Activated T-helper 9 cell treated with anti-CD3 and anti-CD28 coated beads, Interleukin-2, amount 50 U/mL, for 16 hours (primary cell): ENCODE measurements around the gene STRBP.
"Not testable (repeated sequence)": the region's sequence is repeated elsewhere in the genome, so short reads cannot be mapped to it uniquely, and the experiment has no call there.

Experiments used
- DNase-seq: peaks from one replicate; pipeline ENCODE4 v3.0.0-alpha.2; 2020; ENCODE audit warnings: low read depth

The STRBP gene

DNA sequence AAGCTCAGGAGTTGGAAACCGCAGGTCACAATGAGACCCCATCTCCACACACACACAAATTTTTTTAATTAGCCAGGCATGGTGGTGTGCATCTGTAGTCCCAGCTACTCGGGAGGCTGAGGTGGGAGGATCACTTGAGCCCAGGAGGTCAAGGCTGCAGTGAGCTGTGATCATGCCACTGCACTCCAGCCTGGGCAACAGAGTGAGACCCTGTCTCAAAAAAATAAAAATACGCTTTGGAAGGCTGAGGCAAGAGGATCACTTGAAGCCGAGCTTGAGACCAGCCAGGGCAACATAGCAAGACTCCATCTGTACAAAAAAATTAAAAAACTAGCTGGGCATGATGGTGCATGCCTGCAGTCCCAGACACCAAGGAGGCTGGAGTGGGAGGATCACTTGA is 19.2 kb downstream of the STRBP start:
- DNase-seq, result not testable (repeated sequence)

DNA sequence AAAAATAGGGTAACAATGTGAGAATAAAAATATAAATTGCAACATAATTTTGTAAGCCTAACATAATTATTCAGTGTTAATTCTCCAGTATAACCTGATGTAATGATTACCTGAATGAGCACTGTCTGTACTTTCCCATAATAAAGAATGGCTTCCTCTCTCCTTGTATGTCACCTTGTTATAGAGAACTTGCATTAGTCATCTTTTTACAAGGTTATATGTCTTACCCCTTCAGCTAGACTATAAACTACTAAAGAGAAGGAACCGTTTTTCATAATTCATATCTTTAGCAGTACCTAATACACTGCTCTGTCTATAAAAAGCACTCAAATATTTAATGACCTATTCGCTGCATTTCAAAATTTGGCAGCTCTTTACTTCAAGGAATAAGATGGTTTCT is 19.8 kb downstream of the STRBP start:
- DNase-seq, result no peak

- no peak for DNase-seq
Observed at GRCh38 chr9:123246534-123246933, 21.9 kb downstream of the STRBP start.

DNA sequence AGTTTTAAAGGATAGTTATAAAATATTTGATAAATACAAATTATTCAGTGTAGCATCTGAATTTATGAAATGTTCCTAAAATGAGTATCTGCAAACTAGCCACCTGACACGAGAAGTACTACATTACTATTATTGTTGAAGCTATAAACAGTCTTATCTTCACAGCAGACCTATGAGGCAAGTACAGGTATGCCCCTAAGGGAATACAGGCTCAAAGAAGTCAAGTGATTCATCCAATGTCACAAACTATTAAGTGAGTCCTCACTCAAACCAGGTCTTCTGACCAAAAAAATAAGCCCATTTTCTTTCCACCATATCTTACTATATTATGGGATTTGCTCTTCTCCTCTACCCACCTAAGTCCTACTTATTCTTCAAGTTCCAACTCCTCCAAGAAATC is 28.7 kb downstream of the STRBP start:
- DNase-seq, result no peak

DNA sequence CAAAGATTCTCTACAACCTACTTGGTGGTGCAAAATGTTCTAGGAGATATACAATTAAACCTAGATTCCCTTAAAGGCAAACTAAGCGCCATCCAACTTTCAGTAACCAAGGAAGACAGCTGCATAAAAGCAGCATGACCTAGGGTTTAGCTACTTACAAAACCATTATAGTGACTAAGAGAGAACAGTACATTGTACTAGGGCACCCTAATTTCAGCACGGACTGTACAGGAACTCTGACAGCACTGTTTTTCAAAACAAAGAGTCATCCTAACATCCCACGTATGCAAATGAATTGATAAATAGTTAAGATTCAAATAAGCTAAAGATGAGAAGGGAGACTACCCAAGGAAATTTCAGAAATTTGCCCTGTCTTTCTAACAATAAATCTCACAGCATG is 30.0 kb downstream of the STRBP start:
- no peak for DNase-seq

- DNase-seq, result no peak
Observed at GRCh38 chr9:123237220-123237619, 31.2 kb downstream of the STRBP start.

- no peak for DNase-seq
Observed at GRCh38 chr9:123235448-123235847, 32.9 kb downstream of the STRBP start.

- no peak for DNase-seq
Observed at GRCh38 chr9:123234853-123235252, 33.5 kb downstream of the STRBP start.

- no peak for DNase-seq
Observed at GRCh38 chr9:123232332-123232731, 36.1 kb downstream of the STRBP start.

DNA sequence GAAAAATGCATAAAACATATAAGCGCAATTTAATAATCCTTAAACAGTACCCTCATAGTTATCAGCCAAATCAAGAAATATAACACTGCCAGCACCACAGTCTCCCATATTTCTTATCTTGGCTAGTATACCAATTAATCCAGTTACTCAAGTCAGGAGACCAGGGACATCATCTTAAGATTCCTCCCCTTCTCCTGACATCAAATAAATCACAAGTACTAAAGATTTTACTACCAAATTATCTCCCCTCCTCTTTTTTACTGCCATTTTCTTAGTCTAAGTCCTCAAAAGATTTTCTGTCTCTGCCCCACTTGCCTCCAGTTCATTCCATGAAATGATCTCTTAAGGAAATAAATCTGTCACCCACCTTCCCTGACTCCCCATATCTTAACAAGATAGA is 37.0 kb downstream of the STRBP start:
- DNase-seq, result no peak

DNA sequence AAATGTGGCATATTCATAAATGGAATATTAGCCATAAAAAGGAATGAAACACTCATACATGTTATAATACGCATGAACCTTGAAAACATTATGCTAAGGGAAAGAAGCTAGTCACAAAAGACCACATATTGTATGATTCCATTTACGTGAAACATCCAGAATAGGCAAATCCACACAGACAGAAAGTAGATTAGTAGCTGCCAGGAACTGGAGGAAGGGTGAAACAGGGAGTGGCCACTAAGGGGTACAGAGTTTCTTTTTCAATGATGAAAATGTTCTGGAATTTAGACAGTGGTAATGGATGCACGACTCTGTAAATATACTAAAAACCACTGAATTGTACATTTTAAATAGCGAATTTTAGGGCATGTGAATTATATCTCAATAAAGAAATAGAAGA is 39.4 kb downstream of the STRBP start:
- no peak for DNase-seq

GRCh38 chr9:123225995-123226394 is 42.4 kb downstream of the STRBP start:
- DNase-seq, result no peak

DNA sequence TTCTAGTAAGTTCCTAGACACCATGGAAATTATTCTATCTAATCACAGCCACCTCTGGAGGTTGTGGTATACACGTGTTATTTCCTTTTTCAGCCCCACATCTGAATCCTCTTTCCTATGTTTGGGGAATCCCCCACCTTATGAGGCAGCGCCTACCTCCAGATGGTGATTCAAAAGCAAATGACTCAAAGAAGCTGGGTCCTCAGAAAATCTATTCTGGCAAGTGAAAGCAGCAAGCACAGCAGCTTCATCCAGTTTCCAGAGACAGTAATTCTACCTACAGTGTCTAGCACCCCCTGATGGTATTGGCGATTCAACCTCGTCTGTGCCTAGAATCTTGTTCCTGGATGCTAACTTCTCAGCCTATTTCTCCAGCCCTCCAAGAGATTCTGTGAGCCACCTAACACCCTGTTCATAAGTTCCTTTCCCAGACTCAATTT is 43.0 kb downstream of the STRBP start:
- peak; percentile 36 for DNase-seq

GRCh38 chr9:123220127-123220526 is 48.3 kb downstream of the STRBP start:
- no peak for DNase-seq

DNA sequence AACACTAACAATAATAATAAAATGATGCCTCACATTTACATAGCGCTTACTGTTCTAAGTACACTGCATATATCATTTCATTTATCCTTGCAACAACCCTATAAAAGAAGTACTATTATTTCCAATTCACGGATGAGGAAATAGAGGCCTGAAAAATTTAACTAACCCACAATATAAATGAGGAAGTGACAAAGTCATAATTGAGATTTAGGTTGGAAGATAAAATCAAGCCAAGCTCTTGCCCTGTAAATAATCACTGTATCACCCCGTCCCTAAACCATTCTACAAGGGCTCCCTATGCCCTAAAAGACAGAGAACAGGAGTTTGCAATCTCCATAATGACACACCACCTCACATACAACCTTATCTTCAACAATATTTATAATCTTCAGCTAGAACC is 49.6 kb downstream of the STRBP start:
- DNase-seq, result no peak

DNA sequence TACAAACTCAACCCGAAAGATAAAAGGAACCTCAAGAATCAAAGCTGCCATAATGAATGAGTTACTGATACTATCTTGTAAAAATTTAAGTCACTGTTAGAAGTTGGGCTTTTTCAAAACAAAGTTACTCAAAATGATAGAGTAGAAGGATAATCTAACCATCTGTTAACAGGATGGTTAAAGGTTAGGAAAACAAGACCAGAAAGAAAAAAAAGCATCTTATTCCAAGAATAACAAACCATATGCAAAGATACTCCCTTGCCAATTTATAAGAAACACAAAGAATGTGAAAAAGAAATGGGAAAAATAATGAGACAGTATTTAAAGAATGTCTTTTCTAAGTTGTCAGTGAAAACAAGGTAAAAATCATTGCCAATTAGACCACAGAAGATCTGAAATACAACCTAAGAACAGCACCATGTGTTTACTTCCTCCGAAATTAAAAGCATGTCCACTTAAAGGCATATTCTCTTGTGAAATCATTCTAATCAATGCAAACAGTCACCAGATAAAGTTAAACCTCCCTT is 51.2 kb downstream of the STRBP start:
- no peak for DNase-seq

DNA sequence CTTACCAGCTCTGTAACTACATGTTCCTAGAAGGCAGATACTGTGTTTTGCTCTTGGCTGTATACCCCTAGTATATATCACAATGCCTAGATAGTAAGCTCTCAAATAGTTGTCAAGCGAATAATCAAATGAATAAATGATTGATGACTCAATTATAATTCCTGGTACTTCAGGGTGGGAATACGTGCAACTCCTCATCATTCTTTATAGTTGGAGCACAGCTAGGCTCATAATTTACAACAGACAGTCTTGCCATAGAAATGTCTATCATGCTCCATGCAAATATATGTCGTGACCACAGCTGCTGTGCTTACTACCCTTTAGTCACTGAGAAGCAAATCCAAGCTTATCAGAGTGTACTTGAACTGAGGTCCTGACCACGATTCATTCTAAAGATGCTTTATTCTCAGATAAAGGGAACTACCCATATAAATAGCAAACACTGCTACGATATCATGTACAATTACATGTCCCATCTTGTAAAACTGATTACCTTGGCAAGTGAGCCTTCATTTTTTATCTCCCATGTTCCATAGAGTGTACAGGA is 52.1 kb downstream of the STRBP start:
- DNase-seq, result no peak

- no peak for DNase-seq
Observed at GRCh38 chr9:123211081-123211480, 57.3 kb downstream of the STRBP start.

- no peak for DNase-seq
Observed at GRCh38 chr9:123208626-123209174, 59.7 kb downstream of the STRBP start.

DNA sequence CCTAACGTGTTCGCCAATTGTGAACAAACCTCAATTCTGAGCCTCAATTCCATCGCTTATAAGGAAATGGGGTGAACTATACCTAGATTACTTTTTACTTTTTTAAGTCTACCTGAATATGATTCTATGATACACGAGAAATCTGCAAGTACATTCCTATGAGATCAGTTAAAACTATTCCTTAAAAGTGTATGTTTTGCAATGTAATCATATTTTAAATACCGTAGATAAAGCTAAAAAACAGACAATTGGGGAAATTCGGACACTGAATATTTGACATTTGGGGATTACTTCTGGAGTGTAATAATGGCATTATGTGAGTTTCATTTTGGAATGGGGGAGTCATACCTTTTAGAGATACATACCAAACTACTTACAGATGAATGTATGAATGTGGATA is 62.3 kb downstream of the STRBP start:
- no peak for DNase-seq

- no peak for DNase-seq
Observed at GRCh38 chr9:123201083-123201482, 67.3 kb downstream of the STRBP start.

DNA sequence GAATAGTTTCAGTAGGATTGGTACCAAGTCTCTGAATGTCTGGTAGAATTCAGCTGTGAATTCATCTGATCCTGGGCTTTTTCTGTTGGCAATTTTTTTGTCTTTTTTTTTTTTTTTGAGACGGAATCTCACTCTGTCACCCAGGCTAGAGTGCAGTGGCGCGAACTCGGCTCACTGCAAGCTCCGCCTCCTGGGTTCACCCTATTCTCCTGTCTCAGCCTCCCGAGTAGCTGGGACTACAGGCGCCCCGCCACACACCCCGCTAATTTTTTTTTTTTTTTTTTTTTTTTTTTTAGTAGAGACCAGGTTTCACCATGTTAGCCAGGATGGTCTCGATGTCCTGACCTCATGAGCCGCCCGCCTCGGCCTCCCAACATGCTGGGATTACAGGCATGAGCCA is 67.9 kb downstream of the STRBP start:
- DNase-seq, result not testable (repeated sequence)

DNA sequence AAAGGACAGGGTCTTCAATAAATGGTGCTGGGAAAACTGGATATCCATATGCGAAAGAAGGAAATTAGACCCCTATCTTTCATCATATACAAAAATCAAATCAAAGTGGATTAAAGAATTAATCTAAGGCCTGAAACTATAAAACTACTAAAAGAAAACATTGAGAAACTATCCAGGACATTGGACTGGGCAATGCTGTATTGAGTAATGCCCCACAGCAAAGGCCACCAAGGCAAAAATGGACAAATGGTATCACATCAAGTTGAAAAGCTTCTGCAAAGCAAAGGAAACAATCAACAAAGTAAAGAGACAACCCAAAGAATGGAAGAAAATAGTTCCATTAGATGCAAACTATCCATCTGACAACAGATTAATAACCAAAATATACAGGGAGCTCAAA is 72.3 kb downstream of the STRBP start:
- DNase-seq, result no peak

- no peak for DNase-seq
Observed at GRCh38 chr9:123194023-123194422, 74.4 kb downstream of the STRBP start.
